Peyer's patch (tissue), 4 donors: ENCODE results near the gene FNDC3B. TPM values are rescaled to one million over a fixed set of nuclear protein-coding genes. Genes with fewer than 3 reads are reported as not detected.

Experiments used
- DNase-seq, 3 donors: peaks; one replicate each; pipeline ENCODE4 v3.0.0-alpha.2; 2017 to 2019
- H3K27ac ChIP-seq, 4 donors: fragments of 200-600 bp; sonication (generic); one replicate each; pipeline ENCODE4 v1.5.1; 2016 to 2019
- H3K27me3 ChIP-seq, 2 donors: fragments of 200-600 bp; sonication (generic); one replicate each; pipeline ENCODE4 v1.5.1; 2019
- H3K36me3 ChIP-seq, 3 donors: fragments of 200-600 bp; sonication (generic); one replicate each; pipeline ENCODE4 v1.5.1; 2016 to 2019
- H3K4me1 ChIP-seq, 4 donors: fragments of 200-600 bp; sonication (generic); one replicate each; pipeline ENCODE4 v1.5.1; 2016 to 2019
- H3K4me3 ChIP-seq, 4 donors: fragments of 200-600 bp; sonication (generic); 1 replicate in 3 of 4; 2 replicates in 1 of 4; pipeline ENCODE4 v1.5.1; 2016 to 2019; ENCODE audit warnings: mild to moderate bottlenecking in 1 of 4
- H3K9me3 ChIP-seq, 4 donors: fragments of 200-600 bp; sonication (generic); one replicate each; pipeline ENCODE4 v1.5.1; 2016 to 2019; ENCODE audit warnings: mild to moderate bottlenecking in 1 of 4
- CTCF ChIP-seq, 6 experiments: fragments of 450-650 bp in 4 of 6; fragments of 200-600 bp in 2 of 6; sonication (generic) in 1 of 6; IDR thresholded peaks; one replicate each; pipeline ENCODE4 v1.5.1; 2017 to 2019; ENCODE audit warnings: antibody characterized with exemption in 6 of 6, mild to moderate bottlenecking in 3 of 6, moderate library complexity in 1 of 6
- POLR2A ChIP-seq, 2 donors: fragments of 450-650 bp; IDR thresholded peaks; one replicate each; pipeline ENCODE4 v1.5.1; 2017; ENCODE audit warnings: antibody characterized with exemption in 2 of 2, mild to moderate bottlenecking in 2 of 2, moderate library complexity in 2 of 2
- total RNA-seq, 4 donors: library from RNA; depleted of rRNA; stranded (reverse); fragments of >200 nt; gene quantifications; one replicate each; pipeline ENCODE4 v1.1.0, GENCODE V29; 2016

The FNDC3B gene
- total RNA-seq, 4 donors from 2014 or later, result 28.7 to 74.3 (median 54.6) TPM

GRCh38 chr3:172343979-172344378, 304.6 kb downstream of the FNDC3B start:
- Histone ChIP-seq H3K36me3 (peaks cover 0 to 81% (median 0%) of the 10 kb centered on the region in 3 donors), H3K4me3 (no peak overlapping the region), H3K27me3 (no peaks in the 10 kb centered on the region), H3K27ac (no peak overlapping the region), H3K9me3 (no peaks in the 10 kb centered on the region), H3K4me1 (no peaks in the 10 kb centered on the region)
- DNase-seq, result no peak
- TF ChIP-seq CTCF (IDR thresholded peaks at IDR 0.05), result no peak
- TF ChIP-seq POLR2A (IDR thresholded peaks at IDR 0.05), result no peak

- peaks cover 0 to 71% (median 0%) of the 10 kb centered on the region in 3 donors for H3K36me3 ChIP-seq
- H3K4me3 ChIP-seq, result no peak overlapping the region
- no peak for DNase-seq
- TF ChIP-seq POLR2A (IDR thresholded peaks at IDR 0.05) (no peak), CTCF (IDR thresholded peaks at IDR 0.05) (no peak)
- no peaks in the 10 kb centered on the region for H3K27me3 ChIP-seq
- no peaks in the 10 kb centered on the region for H3K9me3 ChIP-seq
- no peak overlapping the region for H3K27ac ChIP-seq
- H3K4me1 ChIP-seq, result no peaks in the 10 kb centered on the region
These were observed 306.8 kb downstream of the FNDC3B start for GRCh38 chr3:172346161-172346560.

GRCh38 chr3:172347895-172348679, 308.7 kb downstream of the FNDC3B start:
- no peaks in the 10 kb centered on the region for H3K9me3 ChIP-seq
- H3K4me3 ChIP-seq, result no peak overlapping the region
- H3K4me1 ChIP-seq, result no peaks in the 10 kb centered on the region
- no peak for DNase-seq
- no peaks in the 10 kb centered on the region for H3K27me3 ChIP-seq
- TF ChIP-seq CTCF (IDR thresholded peaks at IDR 0.05) (no peak), POLR2A (IDR thresholded peaks at IDR 0.05) (no peak)
- H3K36me3 ChIP-seq, result peaks cover 0 to 71% (median 0%) of the 10 kb centered on the region in 3 donors
- H3K27ac ChIP-seq, result peak overlapping the region in 2 of 4 donors; percentile 39 to 61

- no peak overlapping the region for H3K27ac ChIP-seq
- no peaks in the 10 kb centered on the region for H3K27me3 ChIP-seq
- no peaks in the 10 kb centered on the region for H3K9me3 ChIP-seq
- H3K4me1 ChIP-seq, result peaks cover 0 to 9% (median 0%) of the 10 kb centered on the region in 4 donors
- DNase-seq, result no peak
- H3K4me3 ChIP-seq, result no peak overlapping the region
- peaks cover 0 to 51% (median 0%) of the 10 kb centered on the region in 3 donors for H3K36me3 ChIP-seq
- no peak for TF ChIP-seq CTCF (IDR thresholded peaks at IDR 0.05)
- no peak for TF ChIP-seq POLR2A (IDR thresholded peaks at IDR 0.05)
These were observed 312.6 kb downstream of the FNDC3B start for GRCh38 chr3:172351895-172352466.

GRCh38 chr3:172352786-172353185, 313.4 kb downstream of the FNDC3B start:
- no peak for DNase-seq
- no peaks in the 10 kb centered on the region for H3K27me3 ChIP-seq
- H3K4me3 ChIP-seq, result no peak overlapping the region
- no peaks in the 10 kb centered on the region for H3K9me3 ChIP-seq
- H3K36me3 ChIP-seq, result peaks cover 0 to 43% (median 0%) of the 10 kb centered on the region in 3 donors
- H3K27ac ChIP-seq, result no peak overlapping the region
- H3K4me1 ChIP-seq, result peaks cover 0 to 9% (median 0%) of the 10 kb centered on the region in 4 donors
- TF ChIP-seq POLR2A (IDR thresholded peaks at IDR 0.05) (no peak), CTCF (IDR thresholded peaks at IDR 0.05) (no peak)
